Endodermal cell (in vitro differentiated cells): ENCODE results near the gene KRTAP10-2. TPM values are rescaled to one million over a fixed set of nuclear protein-coding genes. Genes with fewer than 3 reads are reported as not detected.

Experiments
- DNase-seq: peaks from one replicate; pipeline ENCODE4 v3.0.0-alpha.2; 2017
- H3K27ac ChIP-seq: 2 replicates; pipeline ENCODE4 v1.5.1; 2013; ENCODE audit warnings: mild to moderate bottlenecking, low read depth, low read length, moderate library complexity
- H3K27me3 ChIP-seq: 2 replicates; pipeline ENCODE4 v1.6.1; 2013; ENCODE audit warnings: mild to moderate bottlenecking, low read length, moderate library complexity; ENCODE audit not compliant: insufficient read depth, control insufficient read depth, poor library complexity, severe bottlenecking
- H3K36me3 ChIP-seq: 2 replicates; pipeline ENCODE4 v1.7.0; 2013; ENCODE audit warnings: mild to moderate bottlenecking, low read length, moderate library complexity; ENCODE audit not compliant: control insufficient read depth, insufficient read depth
- H3K4me1 ChIP-seq: one replicate; pipeline ENCODE4 v1.7.0; 2013; ENCODE audit warnings: low read length; ENCODE audit not compliant: control insufficient read depth, insufficient read depth
- H3K4me3 ChIP-seq: 2 replicates; pipeline ENCODE4 v1.5.1; 2013; ENCODE audit warnings: mild to moderate bottlenecking, low read length, moderate library complexity
- H3K9ac ChIP-seq: 2 replicates; pipeline ENCODE4 v1.6.1; 2013; ENCODE audit warnings: mild to moderate bottlenecking, low read length, moderate library complexity; ENCODE audit not compliant: poor library complexity, severe bottlenecking; ENCODE audit errors: extremely low read depth
- H3K9me3 ChIP-seq: 2 replicates; pipeline ENCODE4 v1.6.1; 2013; ENCODE audit warnings: mild to moderate bottlenecking, low read length, moderate library complexity; ENCODE audit not compliant: control insufficient read depth
- H3K27ac Mint-ChIP-seq: 2 replicates; pipeline ENCODE4 v1.8.0; 2020; ENCODE audit warnings: mixed read lengths
- H3K27me3 Mint-ChIP-seq: 2 replicates; pipeline ENCODE4 v1.8.0; 2021; ENCODE audit warnings: mild to moderate bottlenecking, mixed read lengths; ENCODE audit not compliant: insufficient read depth
- H3K36me3 Mint-ChIP-seq: 2 replicates; pipeline ENCODE4 v1.8.0; 2020; ENCODE audit warnings: low read depth, mixed read lengths
- H3K4me1 Mint-ChIP-seq: 2 replicates; pipeline ENCODE4 v1.8.0; 2020; ENCODE audit warnings: mixed read lengths
- H3K4me3 Mint-ChIP-seq: 2 replicates; pipeline ENCODE4 v1.8.0; 2020; ENCODE audit warnings: mild to moderate bottlenecking, moderate library complexity, mixed read lengths
- H3K9me3 Mint-ChIP-seq: 2 replicates; pipeline ENCODE4 v1.8.0; 2020; ENCODE audit warnings: mild to moderate bottlenecking, mixed read lengths
- CTCF ChIP-seq: fragments of 200-600 bp; sonication (generic); conservative IDR thresholded peaks from 2 replicates; pipeline ENCODE4 v1.5.0; 2021; ENCODE audit warnings: antibody characterized with exemption, mild to moderate bottlenecking
- WGBS, 2 experiments: methylation state at CpG; one replicate each; pipeline versions ENCODE4 v1.1.5 to v1.1.7; 2013; ENCODE audit warnings: missing lambda C conversion rate in 2 of 2, mixed read lengths in 1 of 2; ENCODE audit not compliant: insufficient coverage in 1 of 2, insufficient read length in 1 of 2; 5-methylcytosine and 5-hydroxymethylcytosine counted together
- total RNA-seq, 2 donors: library from RNA; stranded (reverse); fragmentation: NEBNext Ultra II Directional in 1 of 2; extraction: Animal tissue kit (Norgen Biotek cat#: 25700) in 1 of 2; gene quantifications; 2 replicates in 1 of 2; 3 replicates in 1 of 2; pipeline ENCODE4 v1.2.1, GENCODE V29; 2021

KRTAP10-2 gene
- total RNA-seq, 2 donors from 2014 or later, result not detected

- no peak overlapping the region for H3K27ac Mint-ChIP-seq
- H3K9me3 Mint-ChIP-seq, result no peaks in the 10 kb centered on the region
- no peaks in the 10 kb centered on the region for H3K4me1 Mint-ChIP-seq
- WGBS, 2 experiments, result 73 to 81% methylated on average over 15 to 30 of the region's 30 CpGs
- H3K27me3 Mint-ChIP-seq, result no peaks in the 10 kb centered on the region
- no peaks in the 10 kb centered on the region for H3K36me3 Mint-ChIP-seq
- no peaks in the 10 kb centered on the region for H3K27me3 ChIP-seq
- no peak overlapping the region for H3K4me3 ChIP-seq
- no peak overlapping the region for H3K27ac ChIP-seq
- no peaks in the 10 kb centered on the region for H3K9me3 ChIP-seq
- no peak for TF ChIP-seq CTCF
- no peak overlapping the region for H3K4me3 Mint-ChIP-seq
- H3K9ac ChIP-seq, result no peak overlapping the region
- no peaks in the 10 kb centered on the region for H3K4me1 ChIP-seq
- no peaks in the 10 kb centered on the region for H3K36me3 ChIP-seq
- DNase-seq, result peak; percentile 52
These were observed 6.4 kb upstream of the KRTAP10-2 start for GRCh38 chr21:44557491-44558328.

- H3K36me3 ChIP-seq, result no peaks in the 10 kb centered on the region
- H3K27ac Mint-ChIP-seq, result no peak overlapping the region
- no peaks in the 10 kb centered on the region for H3K9me3 Mint-ChIP-seq
- no peak overlapping the region for H3K27ac ChIP-seq
- H3K4me1 Mint-ChIP-seq, result no peaks in the 10 kb centered on the region
- H3K27me3 Mint-ChIP-seq, result no peaks in the 10 kb centered on the region
- H3K27me3 ChIP-seq, result no peaks in the 10 kb centered on the region
- H3K36me3 Mint-ChIP-seq, result no peaks in the 10 kb centered on the region
- peak; percentile 30 for DNase-seq
- TF ChIP-seq CTCF, result no peak
- H3K9ac ChIP-seq, result no peak overlapping the region
- H3K9me3 ChIP-seq, result no peaks in the 10 kb centered on the region
- 94 to 96% methylated on average over 9 of the region's 9 CpGs for WGBS, 2 experiments
- no peak overlapping the region for H3K4me3 Mint-ChIP-seq
- H3K4me3 ChIP-seq, result no peak overlapping the region
- H3K4me1 ChIP-seq, result no peaks in the 10 kb centered on the region
These were observed 5.6 kb upstream of the KRTAP10-2 start for GRCh38 chr21:44556879-44557278.

- H3K36me3 ChIP-seq, result no peaks in the 10 kb centered on the region
- H3K36me3 Mint-ChIP-seq, result no peaks in the 10 kb centered on the region
- H3K27me3 ChIP-seq, result no peaks in the 10 kb centered on the region
- H3K27ac Mint-ChIP-seq, result no peak overlapping the region
- H3K9me3 Mint-ChIP-seq, result no peaks in the 10 kb centered on the region
- H3K4me1 ChIP-seq, result no peaks in the 10 kb centered on the region
- no peaks in the 10 kb centered on the region for H3K9me3 ChIP-seq
- TF ChIP-seq CTCF, result no peak
- H3K9ac ChIP-seq, result no peak overlapping the region
- DNase-seq, result peak; percentile 44
- H3K4me1 Mint-ChIP-seq, result no peaks in the 10 kb centered on the region
- no peak overlapping the region for H3K27ac ChIP-seq
- H3K4me3 ChIP-seq, result no peak overlapping the region
- H3K4me3 Mint-ChIP-seq, result no peak overlapping the region
- WGBS, 2 experiments, result 92 to 95% methylated on average over 6 to 13 of the region's 13 CpGs
- H3K27me3 Mint-ChIP-seq, result no peaks in the 10 kb centered on the region
These were observed 4.0 kb upstream of the KRTAP10-2 start for GRCh38 chr21:44555200-44555875.
